HG03095 (cell line): Measurements from ENCODE around the gene ZDHHC11.

Experiments
- ATAC-seq: cut with Tn5 transposase; IDR thresholded peaks from one replicate; pipeline ENCODE4 v1.9.1; 2021; ENCODE audit warnings: moderate library complexity; ENCODE audit not compliant: unreplicated experiment

The ZDHHC11 gene, protein sequence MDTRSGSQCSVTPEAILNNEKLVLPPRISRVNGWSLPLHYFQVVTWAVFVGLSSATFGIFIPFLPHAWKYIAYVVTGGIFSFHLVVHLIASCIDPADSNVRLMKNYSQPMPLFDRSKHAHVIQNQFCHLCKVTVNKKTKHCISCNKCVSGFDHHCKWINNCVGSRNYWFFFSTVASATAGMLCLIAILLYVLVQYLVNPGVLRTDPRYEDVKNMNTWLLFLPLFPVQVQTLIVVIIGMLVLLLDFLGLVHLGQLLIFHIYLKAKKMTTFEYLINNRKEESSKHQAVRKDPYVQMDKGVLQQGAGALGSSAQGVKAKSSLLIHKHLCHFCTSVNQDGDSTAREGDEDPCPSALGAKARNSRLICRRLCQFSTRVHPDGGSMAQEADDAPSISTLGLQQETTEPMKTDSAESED

DNA sequence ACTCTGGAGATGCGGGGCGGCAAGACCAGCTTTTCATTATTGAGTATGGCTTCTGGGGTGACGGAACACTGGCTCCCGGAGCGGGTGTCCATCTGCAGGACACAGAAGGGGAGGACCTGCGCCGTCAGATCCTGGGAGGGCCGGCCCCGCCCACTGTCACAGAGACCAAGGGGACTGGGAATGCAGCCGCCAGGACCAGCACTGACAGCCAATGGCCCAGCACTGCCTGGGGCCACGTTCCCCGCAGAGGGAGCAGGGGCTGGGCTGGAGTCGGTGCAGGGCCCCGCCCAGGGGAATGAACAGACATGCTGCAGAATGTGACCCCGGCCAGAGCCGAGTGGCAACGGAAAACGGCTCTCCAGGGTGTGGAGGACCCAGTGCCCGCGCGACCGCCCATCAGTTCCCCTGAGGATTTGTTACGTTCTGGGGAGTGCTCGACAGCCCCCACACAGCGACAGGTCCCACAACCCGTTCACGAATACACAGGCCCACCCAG lies at the start of gene ZDHHC11:
ZDHHC11 (minus strand) TSS at position 476 of the 496 bp plus-strand sequence; CDS start at position 92, 384 bp downstream.
- no peak for ATAC-seq

DNA sequence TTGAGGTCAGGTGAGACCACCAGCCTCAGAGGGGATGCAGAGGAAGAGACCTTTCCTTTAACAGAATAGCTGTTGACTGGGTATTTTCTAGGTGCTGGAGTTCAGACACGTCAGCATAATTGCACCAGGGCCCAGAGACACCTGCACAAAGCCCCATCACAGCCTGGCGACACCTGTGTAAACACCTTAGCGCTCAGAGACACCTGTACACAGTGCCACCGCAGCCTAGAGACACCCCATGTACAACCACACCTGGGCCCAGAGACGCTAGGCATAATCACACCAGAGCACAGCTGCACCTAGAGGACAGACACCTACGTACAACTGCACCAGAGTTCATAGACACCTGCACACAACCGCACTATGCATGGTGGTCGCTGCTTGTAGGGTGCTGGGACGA lies 42.9 kb upstream of the ZDHHC11 start:
- no peak for ATAC-seq

DNA sequence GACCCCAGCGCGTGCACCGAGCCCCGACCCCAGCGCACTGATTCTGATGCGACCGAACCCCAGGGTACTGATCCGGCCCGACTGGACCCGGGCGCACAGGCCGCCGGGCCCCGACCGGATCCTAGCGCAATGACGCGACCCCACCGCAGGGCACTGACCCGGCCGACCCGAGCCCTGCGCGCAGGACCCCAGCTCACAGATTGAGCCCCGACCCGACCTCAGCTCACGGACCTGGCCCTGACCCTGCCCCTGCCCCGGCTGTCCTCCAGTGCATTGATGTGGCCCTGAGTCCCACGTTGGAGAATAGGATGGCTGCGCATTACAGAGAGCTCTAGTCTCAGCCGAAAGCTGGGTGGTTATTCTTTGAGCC lies 42.3 kb upstream of the ZDHHC11 start:
- no peak for ATAC-seq

DNA sequence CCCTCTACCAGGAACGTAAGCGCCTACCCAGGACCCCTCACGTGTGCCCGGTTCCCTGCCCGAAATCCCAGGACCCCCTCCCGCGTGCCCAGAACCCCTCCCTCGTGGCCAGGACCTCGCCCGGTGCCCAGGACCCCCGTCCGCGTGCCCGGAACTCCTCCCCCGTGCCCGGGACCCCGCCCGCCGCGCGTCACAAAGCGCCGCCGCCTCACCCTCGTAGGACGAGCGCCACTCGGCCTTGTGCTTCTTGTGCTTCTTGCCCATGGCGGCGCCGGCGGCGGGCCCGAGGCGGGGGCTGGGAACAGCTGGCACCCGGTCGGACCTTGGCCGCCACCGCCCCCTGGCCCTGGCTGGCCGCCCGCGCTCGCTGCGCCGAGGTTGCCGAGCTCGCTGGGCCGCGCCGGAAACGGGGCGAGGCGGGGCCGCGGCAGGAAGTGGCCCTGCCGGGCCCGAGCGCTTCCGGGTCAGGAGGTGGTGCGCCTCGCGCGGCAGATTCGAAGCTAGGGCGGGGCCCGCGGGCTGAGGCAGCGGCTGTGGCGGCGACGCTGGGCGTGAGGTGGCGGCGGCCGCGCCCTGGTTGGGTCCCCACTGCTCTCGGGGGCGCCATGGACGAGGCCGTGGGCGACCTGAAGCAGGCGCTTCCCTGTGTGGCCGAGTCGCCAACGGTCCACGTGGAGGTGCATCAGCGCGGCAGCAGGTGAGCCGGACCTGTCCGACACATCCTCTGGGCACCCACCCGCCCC lies 41.8 kb upstream of the ZDHHC11 start, which contains the start of the genes BRD9 and TRIP13:
BRD9 (minus strand) TSS at position 408 of the 743 bp plus-strand sequence; CDS start at position 264, 144 bp downstream.
TRIP13 (plus strand) TSS at position 491 of the 743 bp plus-strand sequence; CDS start at position 606, 115 bp downstream.
- ATAC-seq = peak; percentile 95

DNA sequence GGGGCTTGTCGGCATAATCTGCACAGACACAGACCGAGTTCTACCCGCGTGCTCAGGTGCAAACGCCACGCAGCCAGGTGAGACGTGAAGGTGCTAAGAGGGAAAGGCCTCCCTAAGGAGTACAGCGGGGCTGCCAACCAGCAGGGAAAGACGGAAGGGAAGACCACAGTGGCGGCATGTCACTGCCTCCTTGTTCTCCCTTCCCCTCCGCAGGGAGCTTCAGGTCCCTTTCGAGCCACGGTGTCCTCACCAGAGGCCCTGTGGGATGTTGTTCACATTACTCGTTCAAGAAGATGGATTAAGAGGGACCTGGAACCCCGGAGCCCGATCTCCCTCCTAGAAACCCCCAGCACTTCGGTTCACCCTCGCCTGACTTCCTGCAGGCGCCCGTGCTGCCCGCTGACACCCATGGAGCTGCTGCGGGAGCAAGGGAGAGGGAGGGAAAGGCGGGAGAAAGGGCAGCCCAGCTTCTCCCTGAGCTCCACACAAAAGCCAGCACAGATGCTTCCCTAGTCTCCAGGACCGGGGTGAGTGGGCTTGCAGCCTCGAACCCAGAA lies 41.1 kb upstream of the ZDHHC11 start:
- ATAC-seq = peak; percentile 13

DNA sequence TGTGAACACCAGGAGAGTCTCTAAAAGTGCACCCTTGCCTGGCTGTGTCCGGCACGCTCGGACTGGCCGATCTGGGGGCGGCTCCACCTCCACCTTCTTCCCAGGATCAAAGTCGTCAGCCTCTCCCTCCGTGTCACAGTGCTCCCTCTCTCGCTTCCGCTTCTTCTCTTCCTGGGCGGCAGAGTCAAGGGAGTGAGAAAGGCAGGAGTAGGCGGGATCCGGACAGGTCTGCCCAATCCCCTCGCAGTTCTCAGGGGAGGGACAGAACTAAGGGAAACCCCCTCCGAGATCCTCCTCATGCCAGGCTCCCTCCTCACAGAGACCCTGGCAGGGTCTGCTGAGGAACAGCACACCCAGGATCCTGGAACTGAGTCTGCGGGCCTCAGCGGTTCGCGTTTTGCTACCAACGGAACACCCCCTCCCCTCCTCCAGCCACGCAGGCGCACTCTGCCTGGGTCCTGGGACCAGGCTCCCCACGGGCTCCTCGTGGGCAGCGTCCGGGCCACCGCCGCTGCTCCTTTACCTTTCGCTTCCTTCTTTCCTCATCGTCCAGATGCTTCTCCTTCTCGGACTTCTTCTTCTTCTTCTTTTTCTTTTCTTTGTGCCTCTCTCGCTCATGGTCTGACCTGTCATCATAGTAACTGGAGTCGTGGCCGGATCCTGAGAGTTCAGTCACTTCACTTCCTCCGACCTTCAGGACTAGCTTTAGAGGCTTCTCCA lies 40.5 kb upstream of the ZDHHC11 start:
- no peak for ATAC-seq

DNA sequence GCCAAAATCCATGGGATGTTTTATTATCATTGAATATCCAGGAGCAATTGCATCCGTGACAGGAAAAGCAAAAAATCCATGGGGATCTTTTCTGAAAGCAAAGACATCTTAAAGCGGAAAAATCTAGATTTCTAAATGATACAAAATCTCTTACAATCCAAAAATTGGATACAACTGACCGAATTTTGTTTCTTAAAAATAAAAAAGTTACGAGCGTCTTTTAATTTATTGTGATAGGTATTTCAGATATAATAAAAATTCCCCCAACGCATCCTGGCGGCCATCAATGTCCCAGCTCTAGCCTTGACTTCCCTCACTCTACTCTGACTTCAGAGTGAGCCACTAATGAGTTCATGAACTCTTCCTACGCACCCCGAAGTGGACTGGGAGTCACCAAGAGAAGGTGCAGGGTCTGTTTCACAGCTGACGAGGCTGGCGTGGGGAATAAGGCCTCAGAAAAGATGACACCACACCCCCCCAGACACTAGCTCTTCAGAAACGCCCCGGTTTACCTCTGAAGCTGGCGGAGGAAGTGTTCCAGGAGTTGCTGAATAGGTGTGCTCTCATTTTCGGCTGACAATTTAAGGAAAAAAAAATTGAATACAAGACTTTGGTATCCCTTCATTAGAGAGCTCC lies 38.4 kb upstream of the ZDHHC11 start:
- no peak for ATAC-seq

DNA sequence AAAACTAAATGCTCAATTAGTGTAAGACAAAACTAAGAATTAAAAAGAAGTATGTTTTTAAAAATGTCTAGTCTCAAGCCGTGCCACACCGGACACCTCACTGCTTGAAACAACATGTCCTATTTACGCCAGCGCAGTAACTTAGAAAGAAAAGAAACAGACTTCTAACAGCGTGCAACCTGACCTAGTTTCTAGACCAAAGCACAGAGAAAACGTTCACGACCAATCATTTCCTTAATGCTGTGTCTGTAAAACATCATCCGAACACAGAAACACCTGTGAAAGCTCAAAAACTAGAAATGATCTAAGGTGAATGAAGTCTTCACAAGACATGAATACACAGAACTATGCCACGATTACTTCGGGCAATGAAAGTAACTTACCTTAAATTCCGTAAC lies 37.9 kb upstream of the ZDHHC11 start:
- no peak for ATAC-seq

DNA sequence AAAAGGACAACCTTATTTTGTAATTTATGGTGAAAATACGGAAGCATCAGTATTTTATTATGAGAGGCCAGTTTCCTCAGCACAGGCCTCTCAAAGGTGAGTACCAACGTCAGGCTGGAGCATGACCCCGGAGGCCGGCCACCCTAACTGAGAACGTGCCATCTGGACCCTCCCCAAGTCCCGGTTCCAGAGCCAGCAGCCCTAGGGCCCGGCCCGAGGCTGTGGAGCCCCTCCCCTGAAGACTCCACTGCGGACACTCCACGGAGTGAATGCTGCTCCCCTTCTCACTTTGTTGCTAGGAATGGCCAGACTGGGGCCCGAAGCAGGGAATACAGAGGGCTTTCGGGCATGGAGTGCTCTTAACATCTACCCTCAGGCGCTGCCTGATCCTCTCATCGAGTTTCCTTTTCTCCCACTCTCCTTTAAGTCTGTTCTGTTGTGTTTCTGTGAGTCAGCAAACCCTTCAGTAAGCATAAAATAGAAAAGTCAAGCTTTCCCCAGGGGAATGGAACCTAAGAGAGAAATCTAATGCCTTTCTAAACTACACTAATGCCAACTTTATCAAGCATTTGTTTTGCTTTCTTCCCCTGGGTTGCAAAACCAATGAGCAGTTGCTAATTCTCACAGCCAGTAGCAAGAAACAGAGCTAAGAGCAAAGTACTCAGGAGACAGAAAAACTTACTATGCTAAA lies 37.3 kb upstream of the ZDHHC11 start:
- ATAC-seq = no peak

DNA sequence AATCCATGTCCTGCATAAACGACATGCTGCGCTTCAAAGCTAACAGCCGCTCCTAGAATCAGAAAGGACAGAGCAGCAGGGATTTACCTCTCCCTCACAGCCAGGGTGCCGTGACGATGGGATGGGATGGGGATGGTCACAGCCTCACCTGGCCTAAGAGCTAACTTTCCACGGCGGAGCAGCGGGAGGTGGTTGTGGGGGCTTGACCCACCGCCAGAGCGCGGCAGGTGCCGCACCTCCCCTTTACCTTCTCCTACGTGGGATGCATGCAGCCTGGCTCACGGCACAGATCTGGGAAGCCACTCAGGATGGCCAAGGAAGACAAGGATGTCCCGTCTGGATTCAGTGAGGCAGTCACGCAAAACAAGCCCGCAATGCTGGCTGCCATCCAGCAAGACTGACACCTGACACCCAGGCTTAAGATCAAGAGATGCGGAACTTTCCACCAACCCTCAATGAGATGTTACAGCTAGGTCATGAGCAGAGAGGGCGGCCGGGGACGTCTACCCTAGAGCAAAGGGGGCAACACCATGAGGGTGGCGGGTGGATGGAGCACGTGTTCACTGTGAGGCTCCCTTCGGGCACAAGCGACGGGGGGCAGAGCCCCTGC lies 36.0 kb upstream of the ZDHHC11 start:
- ATAC-seq = no peak

DNA sequence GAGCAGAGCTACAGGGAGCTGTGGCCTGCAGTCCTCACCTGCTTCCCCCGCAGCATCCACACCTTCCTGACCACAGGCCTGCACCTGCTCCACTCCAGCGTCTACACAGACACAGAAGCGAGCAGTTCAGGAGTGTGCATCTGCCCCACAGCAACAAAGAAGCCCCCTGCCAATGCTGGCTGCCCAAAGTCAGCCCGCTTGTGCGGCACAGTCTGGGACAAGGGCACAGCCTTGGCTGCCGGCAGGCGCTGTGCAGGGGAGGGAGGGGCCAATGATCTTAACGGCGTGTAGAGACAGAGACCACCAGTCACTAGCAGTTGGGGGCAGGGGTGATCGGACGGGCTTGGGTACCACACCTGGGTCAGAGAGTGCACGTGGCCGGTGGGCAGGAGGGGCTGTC lies 35.2 kb upstream of the ZDHHC11 start:
- ATAC-seq = no peak

DNA sequence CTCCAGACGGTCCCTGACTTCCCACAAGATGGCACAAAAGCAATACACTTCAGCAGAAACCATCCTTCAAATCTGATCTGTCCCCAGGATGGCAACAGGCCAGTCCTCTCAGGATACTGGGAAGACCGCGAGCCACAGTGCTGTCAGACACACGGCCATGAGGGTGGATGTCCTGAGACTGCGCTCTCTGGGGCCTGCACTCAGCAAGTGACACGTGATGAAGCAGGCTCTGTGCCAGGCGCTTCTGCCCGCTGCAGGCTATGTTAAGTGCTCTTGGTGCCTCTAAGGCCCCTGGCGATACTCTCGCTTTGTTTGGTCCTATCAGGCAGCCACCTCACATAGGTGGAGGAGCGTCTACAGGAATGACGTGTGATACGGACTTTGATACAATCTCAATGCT lies 34.7 kb upstream of the ZDHHC11 start:
- no peak for ATAC-seq

DNA sequence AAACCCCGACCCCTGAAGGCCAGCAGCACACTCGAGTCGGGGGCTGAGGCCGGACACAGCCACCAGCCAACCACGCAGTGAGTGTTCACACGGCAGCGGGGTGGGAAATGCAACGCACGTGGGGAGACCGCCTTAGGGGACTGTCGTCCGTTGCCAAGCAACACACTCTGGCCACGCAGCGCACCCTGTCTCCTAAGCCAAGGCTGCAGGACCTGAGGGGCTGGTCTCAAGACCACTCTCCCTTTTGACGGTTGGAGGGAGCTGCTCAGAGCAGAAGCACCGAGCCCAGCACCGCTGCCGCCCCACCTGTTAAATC lies 34.3 kb upstream of the ZDHHC11 start:
- no peak for ATAC-seq

DNA sequence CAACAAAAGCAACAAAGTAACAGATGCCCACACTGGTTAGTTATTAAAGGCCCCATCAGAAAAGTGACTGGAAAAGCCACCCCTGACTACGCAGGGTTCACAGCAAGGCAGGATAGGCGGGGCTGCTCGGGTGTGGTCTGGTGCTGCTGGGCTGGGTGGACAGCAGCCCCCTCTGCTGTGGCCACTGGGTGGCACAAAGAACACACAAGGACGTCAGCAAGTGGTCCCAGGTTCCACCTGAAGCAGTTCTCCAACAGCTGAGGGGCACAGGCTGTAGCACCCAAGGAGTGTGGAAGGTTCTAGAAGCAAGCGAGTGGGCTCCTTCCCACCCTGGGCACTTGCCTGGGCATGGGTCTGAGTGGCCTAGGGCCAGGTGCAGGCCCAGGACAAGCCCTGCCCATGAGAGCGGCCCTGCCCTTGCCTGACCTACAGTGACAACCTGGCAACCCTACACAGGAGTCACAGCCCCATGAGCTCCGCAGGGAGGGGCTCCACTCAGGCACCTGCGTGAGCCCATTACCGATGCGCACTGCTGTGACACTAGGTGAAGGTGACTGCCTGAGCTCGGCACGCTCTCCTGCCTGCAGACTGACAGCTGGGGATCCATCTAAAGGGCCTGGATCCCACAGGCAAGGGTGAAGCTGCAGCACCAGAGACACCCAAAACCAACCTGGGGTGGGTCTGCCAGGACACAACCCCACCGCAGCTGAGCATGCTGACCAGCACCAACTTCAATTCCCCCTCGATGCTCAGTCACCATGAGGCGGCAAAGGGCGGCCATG lies 33.8 kb upstream of the ZDHHC11 start:
- ATAC-seq = no peak

DNA sequence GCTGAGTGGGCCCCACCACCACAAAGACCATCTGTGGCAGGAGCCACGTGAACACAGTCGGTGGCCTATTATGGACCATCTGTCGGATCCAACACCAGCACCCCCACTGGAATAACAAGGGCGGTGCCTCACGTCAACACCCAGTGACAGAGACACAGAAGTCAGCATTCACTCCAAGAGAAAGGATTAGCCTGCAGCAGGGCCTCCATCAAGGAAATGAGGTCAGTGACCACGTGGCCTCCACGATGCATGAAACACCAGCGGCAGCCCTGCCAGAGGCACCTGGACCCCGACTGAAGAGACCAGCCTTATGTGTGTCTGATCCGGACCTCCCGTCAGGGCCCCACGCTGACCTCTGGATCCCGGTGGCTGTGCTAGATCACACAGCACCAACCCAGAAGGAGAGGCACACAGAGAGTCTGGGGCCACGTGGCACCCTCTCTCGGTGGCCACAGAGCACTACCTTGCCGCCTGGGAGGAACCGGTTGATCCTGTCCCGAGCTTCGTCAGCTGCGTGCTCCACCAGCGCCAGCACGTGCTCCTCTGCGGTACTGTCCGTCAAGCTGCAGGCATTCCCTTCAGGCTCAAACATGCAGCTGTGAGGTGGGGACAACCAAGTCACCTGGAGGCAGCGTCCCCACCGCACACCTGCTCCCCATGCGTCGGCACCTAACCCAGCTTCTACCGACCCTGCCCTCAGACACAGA lies 32.8 kb upstream of the ZDHHC11 start:
- no peak for ATAC-seq

DNA sequence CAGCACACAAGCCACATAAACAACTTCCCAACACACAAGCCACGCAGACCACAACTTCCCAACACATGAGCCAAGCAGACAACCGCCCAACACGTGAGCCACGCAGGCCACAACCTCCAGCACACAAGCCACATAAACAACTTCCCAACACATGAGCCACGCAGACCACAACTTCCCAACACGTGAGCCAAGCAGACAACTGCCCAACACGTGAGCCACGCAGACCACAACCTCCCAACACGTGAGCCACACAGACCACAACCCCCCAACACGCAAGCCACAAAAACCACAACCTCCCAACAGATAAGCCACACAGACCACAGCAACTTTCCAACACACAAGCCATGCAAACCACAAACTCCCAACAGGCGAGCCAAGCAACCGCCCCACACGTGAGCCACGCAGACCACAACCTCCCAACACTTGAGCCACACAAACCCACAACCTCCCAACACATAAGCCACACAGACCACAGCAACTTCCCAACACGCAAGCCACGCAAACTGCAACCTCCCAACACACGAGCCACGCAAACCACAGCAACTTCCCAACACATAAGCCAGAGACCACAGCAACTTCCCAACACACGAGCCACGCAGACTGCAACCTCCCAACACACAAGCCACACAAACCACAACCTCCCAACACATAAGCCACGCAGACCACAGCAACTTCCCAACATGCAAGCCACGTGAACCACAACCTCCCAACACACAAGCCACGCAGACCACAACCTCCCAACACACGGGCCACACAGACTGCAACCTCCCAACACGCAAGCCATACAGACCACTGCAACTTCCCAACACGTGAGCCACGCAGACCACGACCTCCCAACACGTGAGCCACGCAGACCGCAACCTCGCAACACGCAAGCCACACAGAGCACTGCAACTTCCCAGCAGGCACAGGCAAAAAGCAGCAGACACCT lies 31.7 kb upstream of the ZDHHC11 start:
- ATAC-seq = no peak

DNA sequence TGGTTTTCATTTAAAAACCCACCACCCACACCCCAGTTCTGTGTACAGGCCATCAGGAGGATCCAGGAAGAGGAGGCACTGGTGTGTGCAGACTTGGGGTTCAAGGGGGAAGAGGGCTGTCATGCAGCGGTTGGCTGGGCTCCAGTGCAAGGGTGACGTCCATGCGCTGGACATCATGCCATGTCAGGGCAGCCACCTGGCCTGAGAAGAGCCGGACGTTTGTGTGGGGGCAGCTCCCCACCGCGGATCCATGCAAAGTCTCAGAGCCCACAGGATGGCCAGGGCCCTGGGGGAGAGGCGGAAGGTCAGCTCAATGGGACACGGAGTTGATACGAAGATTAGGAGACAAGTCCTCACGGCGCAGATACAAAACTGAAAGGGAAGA lies 30.8 kb upstream of the ZDHHC11 start:
- no peak for ATAC-seq
